ENCODE results near the gene CMTM3. TPM values are rescaled to one million over a fixed set of nuclear protein-coding genes. Genes with fewer than 3 reads are reported as not detected.

Gene CMTM3
- total RNA-seq, 1 donor from 2014 or later: 18.3 TPM

GRCh38 chr16:66578651-66579531 is 25.6 kb upstream of the CMTM3 start, which contains the start of gene CMTM2:
Gene CMTM2 (plus strand): TSS chr16:66579463. CDS start chr16:66579608, 145 bp downstream.
- Mint-ChIP-seq H3K36me3 (peaks cover 1% of the 10 kb centered on the region), H3K27me3 (ENCODE audit: insufficient read depth, low read depth) (peaks cover 11% of the 10 kb centered on the region), H3K4me3 (no peak within 1 kb of the TSS), H3K9me3 (peaks cover 2% of the 10 kb centered on the region), H3K4me1 (peaks cover 22% of the 10 kb centered on the region), H3K27ac (no peak within 1 kb of the TSS)
- H3K9ac ChIP-seq: no peak within 1 kb of the TSS
- H3K27ac ChIP-seq: no peak within 1 kb of the TSS
- no peak for TF ChIP-seq CTCF (IDR thresholded peaks at IDR 0.05)
- TF ChIP-seq EZH2 (IDR thresholded peaks at IDR 0.05): peak; percentile 59
- TF ChIP-seq EZH2phosphoT487 (IDR thresholded peaks at IDR 0.05): no peak
- H3K9me3 ChIP-seq (ENCODE audit: low read depth): no peaks in the 10 kb centered on the region
- peaks cover 4% of the 10 kb centered on the region for H3F3A ChIP-seq (ENCODE audit: low read depth)
- peaks cover 32% of the 10 kb centered on the region for H3K27me3 ChIP-seq
- peaks cover 16% of the 10 kb centered on the region for H3K4me1 ChIP-seq
- H3K79me2 ChIP-seq (ENCODE audit: low read depth): no peaks in the 10 kb centered on the region
- H2AFZ ChIP-seq (replicated peaks): no peak within 1 kb of the TSS
- no peak for DNase-seq (ENCODE audit: low spot score)
- peak within 1 kb of the TSS; percentile 1 for H3K4me2 ChIP-seq
- H3K4me3 ChIP-seq: no peak within 1 kb of the TSS
- H3K36me3 ChIP-seq: no peaks in the 10 kb centered on the region
- H4K20me1 ChIP-seq (ENCODE audit: low read depth): no peaks in the 10 kb centered on the region

GRCh38 chr16:66580605-66581209 is 23.8 kb upstream of the CMTM3 start:
- Histone ChIP-seq H3K4me1 (peaks cover 16% of the 10 kb centered on the region), H3K4me3 (no peak overlapping the region), H3K27ac (no peak overlapping the region), H2AFZ (replicated peaks) (no peak overlapping the region), H3F3A (ENCODE audit: low read depth) (no peaks in the 10 kb centered on the region), H3K79me2 (ENCODE audit: low read depth) (no peaks in the 10 kb centered on the region), H4K20me1 (ENCODE audit: low read depth) (no peaks in the 10 kb centered on the region), H3K27me3 (peaks cover 32% of the 10 kb centered on the region), H3K9me3 (ENCODE audit: low read depth) (no peaks in the 10 kb centered on the region), H3K9ac (no peak overlapping the region), H3K36me3 (no peaks in the 10 kb centered on the region), H3K4me2 (peak overlapping the region; percentile 1)
- peak; percentile 54 for DNase-seq (ENCODE audit: low spot score)
- Mint-ChIP-seq H3K9me3 (peaks cover 2% of the 10 kb centered on the region), H3K4me3 (no peak overlapping the region), H3K4me1 (peaks cover 26% of the 10 kb centered on the region), H3K36me3 (peaks cover 1% of the 10 kb centered on the region), H3K27me3 (ENCODE audit: insufficient read depth, low read depth) (peaks cover 11% of the 10 kb centered on the region), H3K27ac (peak overlapping the region; percentile 42)
- TF ChIP-seq EZH2 (IDR thresholded peaks at IDR 0.05) (no peak), CTCF (IDR thresholded peaks at IDR 0.05) (no peak), EZH2phosphoT487 (IDR thresholded peaks at IDR 0.05) (no peak)

- Histone ChIP-seq H3K4me1 (peaks cover 16% of the 10 kb centered on the region), H4K20me1 (ENCODE audit: low read depth) (no peaks in the 10 kb centered on the region), H3K4me3 (no peak overlapping the region), H3K9ac (no peak overlapping the region), H3K36me3 (no peaks in the 10 kb centered on the region), H3K9me3 (ENCODE audit: low read depth) (no peaks in the 10 kb centered on the region), H3K27me3 (peaks cover 32% of the 10 kb centered on the region), H3K79me2 (ENCODE audit: low read depth) (no peaks in the 10 kb centered on the region), H3K4me2 (peak overlapping the region; percentile 1), H3K27ac (no peak overlapping the region), H2AFZ (replicated peaks) (peak overlapping the region; percentile 39), H3F3A (ENCODE audit: low read depth) (no peaks in the 10 kb centered on the region)
- Mint-ChIP-seq H3K27ac (no peak overlapping the region), H3K4me3 (no peak overlapping the region), H3K36me3 (peaks cover 1% of the 10 kb centered on the region), H3K9me3 (peaks cover 2% of the 10 kb centered on the region), H3K27me3 (ENCODE audit: insufficient read depth, low read depth) (peaks cover 11% of the 10 kb centered on the region), H3K4me1 (peaks cover 28% of the 10 kb centered on the region)
- TF ChIP-seq EZH2 (IDR thresholded peaks at IDR 0.05): no peak
- TF ChIP-seq EZH2phosphoT487 (IDR thresholded peaks at IDR 0.05): no peak
- TF ChIP-seq CTCF (IDR thresholded peaks at IDR 0.05): no peak
- DNase-seq (ENCODE audit: low spot score): no peak
Observed at GRCh38 chr16:66581246-66581952, 23.1 kb upstream of the CMTM3 start.
